ENCODE results near the gene AKAP7. TPM values are rescaled to one million over a fixed set of nuclear protein-coding genes. Genes with fewer than 3 reads are reported as not detected.
A peak's percentile ranks its signal among the peaks of the same experiment; 100 is the strongest.

Gene AKAP7
- polyA plus RNA-seq, 1 experiment: 0.63 TPM

GRCh38 chr6:131231891-131232290, 96.6 kb downstream of the AKAP7 start:
- no peak for DNase-seq (ENCODE audit: low read depth)
- H3K4me3 ChIP-seq (ENCODE audit: low read depth, low read length): no peak overlapping the region
- H3K36me3 ChIP-seq (ENCODE audit: control insufficient read depth, insufficient read depth, low read length): no peaks in the 10 kb centered on the region
- TF ChIP-seq, protein P1, sequence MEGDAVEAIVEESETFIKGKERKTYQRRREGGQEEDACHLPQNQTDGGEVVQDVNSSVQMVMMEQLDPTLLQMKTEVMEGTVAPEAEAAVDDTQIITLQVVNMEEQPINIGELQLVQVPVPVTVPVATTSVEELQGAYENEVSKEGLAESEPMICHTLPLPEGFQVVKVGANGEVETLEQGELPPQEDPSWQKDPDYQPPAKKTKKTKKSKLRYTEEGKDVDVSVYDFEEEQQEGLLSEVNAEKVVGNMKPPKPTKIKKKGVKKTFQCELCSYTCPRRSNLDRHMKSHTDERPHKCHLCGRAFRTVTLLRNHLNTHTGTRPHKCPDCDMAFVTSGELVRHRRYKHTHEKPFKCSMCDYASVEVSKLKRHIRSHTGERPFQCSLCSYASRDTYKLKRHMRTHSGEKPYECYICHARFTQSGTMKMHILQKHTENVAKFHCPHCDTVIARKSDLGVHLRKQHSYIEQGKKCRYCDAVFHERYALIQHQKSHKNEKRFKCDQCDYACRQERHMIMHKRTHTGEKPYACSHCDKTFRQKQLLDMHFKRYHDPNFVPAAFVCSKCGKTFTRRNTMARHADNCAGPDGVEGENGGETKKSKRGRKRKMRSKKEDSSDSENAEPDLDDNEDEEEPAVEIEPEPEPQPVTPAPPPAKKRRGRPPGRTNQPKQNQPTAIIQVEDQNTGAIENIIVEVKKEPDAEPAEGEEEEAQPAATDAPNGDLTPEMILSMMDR (IDR thresholded peaks at IDR 0.05; ENCODE audit: insufficient read depth, low read depth, low read length): no peak
- ChIA-PET CTCF (no interaction called here), POLR2A (no interaction called here)
- H3K27me3 ChIP-seq (ENCODE audit: control insufficient read depth, insufficient read depth, low read length): no peaks in the 10 kb centered on the region

GRCh38 chr6:131244942-131245341, 109.7 kb downstream of the AKAP7 start:
- ChIA-PET CTCF (interaction anchor here (1.0 kb wide), 1 partner anchor 62 kb away, joined by 3 read pairs; no protein-coding TSS in a partner anchor), POLR2A (no interaction called here)
- DNase-seq (ENCODE audit: low read depth): no peak
- Histone ChIP-seq H3K4me3 (ENCODE audit: low read depth, low read length) (no peak overlapping the region), H3K27me3 (ENCODE audit: control insufficient read depth, insufficient read depth, low read length) (no peaks in the 10 kb centered on the region), H3K36me3 (ENCODE audit: control insufficient read depth, insufficient read depth, low read length) (no peaks in the 10 kb centered on the region)
- TF ChIP-seq, protein P1 (IDR thresholded peaks at IDR 0.05; ENCODE audit: insufficient read depth, low read depth, low read length): no peak

DNA sequence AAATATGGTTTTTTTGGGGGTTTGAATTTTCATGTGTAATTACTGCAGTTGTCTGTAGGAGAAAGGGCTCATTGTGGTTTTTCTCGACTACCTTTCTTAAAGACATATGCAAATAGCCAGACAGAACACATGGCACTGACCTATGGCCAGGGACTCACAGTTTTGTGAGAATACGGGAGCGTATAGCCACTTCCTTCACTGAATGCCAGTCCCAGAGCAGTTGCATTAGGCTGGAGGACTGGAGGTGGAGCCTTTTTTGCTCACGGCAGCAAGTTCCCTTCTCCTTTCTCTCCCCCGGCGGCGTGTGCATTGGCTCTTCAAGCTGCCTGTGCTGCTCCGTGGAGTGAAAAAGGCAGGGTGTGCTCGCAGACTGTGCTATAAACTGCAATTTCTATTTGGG, 114.9 kb downstream of the AKAP7 start:
- Histone ChIP-seq H3K27me3 (ENCODE audit: control insufficient read depth, insufficient read depth, low read length) (no peaks in the 10 kb centered on the region), H3K4me3 (ENCODE audit: low read depth, low read length) (peak overlapping the region; percentile 24; the same call in 1 of the 2 replicates), H3K36me3 (ENCODE audit: control insufficient read depth, insufficient read depth, low read length) (no peaks in the 10 kb centered on the region)
- no peak for DNase-seq (ENCODE audit: low read depth)
- ChIA-PET POLR2A (no interaction called here), CTCF (no interaction called here)
- TF ChIP-seq, protein P1 (IDR thresholded peaks at IDR 0.05; ENCODE audit: insufficient read depth, low read depth, low read length): no peak

GRCh38 chr6:131250936-131251335, 115.7 kb downstream of the AKAP7 start:
- CTCF ChIA-PET: no interaction called here
- Histone ChIP-seq H3K27me3 (ENCODE audit: control insufficient read depth, insufficient read depth, low read length) (no peaks in the 10 kb centered on the region), H3K4me3 (ENCODE audit: low read depth, low read length) (no peak overlapping the region), H3K36me3 (ENCODE audit: control insufficient read depth, insufficient read depth, low read length) (no peaks in the 10 kb centered on the region)
- TF ChIP-seq, protein P1 (IDR thresholded peaks at IDR 0.05; ENCODE audit: insufficient read depth, low read depth, low read length): no peak
- no peak for DNase-seq (ENCODE audit: low read depth)
- POLR2A ChIA-PET: interaction anchor here (0.6 kb wide), 1 partner anchor 363 kb away, joined by 3 read pairs; no protein-coding TSS in a partner anchor

GRCh38 chr6:131251590-131252199, 116.4 kb downstream of the AKAP7 start:
- H3K36me3 ChIP-seq (ENCODE audit: control insufficient read depth, insufficient read depth, low read length): no peaks in the 10 kb centered on the region
- TF ChIP-seq, protein P1 (IDR thresholded peaks at IDR 0.05; ENCODE audit: insufficient read depth, low read depth, low read length): no peak
- ChIA-PET CTCF (no interaction called here), POLR2A (no interaction called here)
- no peak overlapping the region for H3K4me3 ChIP-seq (ENCODE audit: low read depth, low read length)
- DNase-seq (ENCODE audit: low read depth): no peak
- H3K27me3 ChIP-seq (ENCODE audit: control insufficient read depth, insufficient read depth, low read length): no peaks in the 10 kb centered on the region
